PFSK-1 (cell line): ENCODE measurements around the gene SLC7A4.

Source experiments
- FOXP2 ChIP-seq: optimal IDR thresholded peaks from 2 replicates; pipeline ENCODE3; 2011; ENCODE audit warnings: borderline replicate concordance, control low read depth, inconsistent platforms; ENCODE audit not compliant: insufficient read depth; ENCODE audit errors: extremely low read length, extremely low read depth
- POLR2AphosphoS5 ChIP-seq: IDR thresholded peaks from 2 replicates; pipeline ENCODE4 v1.6.1; 2012; ENCODE audit warnings: low read depth, mild to moderate bottlenecking, control low read depth, low read length, moderate library complexity
- REST ChIP-seq, 2 experiments: IDR thresholded peaks; 2 replicates each; pipeline versions ENCODE4 v1.6.1 to v1.8.0; 2011 to 2012; ENCODE audit warnings: low read depth in 2 of 2, low read length in 2 of 2, control low read depth in 1 of 2, inconsistent platforms in 1 of 2, mild to moderate bottlenecking in 1 of 2, moderate library complexity in 1 of 2; ENCODE audit not compliant: insufficient read depth in 1 of 2
- SIN3A ChIP-seq: IDR thresholded peaks from 2 replicates; pipeline ENCODE4 v1.6.1; 2012; ENCODE audit warnings: mild to moderate bottlenecking, low read length, moderate library complexity, borderline replicate concordance; ENCODE audit not compliant: insufficient read depth
- TAF1 ChIP-seq: IDR thresholded peaks from 2 replicates; pipeline ENCODE4 v1.6.1; 2012; ENCODE audit warnings: low read length, control low read depth, borderline replicate concordance; ENCODE audit not compliant: insufficient read depth

Gene SLC7A4

GRCh38 chr22:20981787-20982562, 50.4 kb downstream of the SLC7A4 start, which contains the start of gene LZTR1:
Gene LZTR1, plus strand, starts transcription at chr22:20982297. Its CDS starts 75 bp downstream, at chr22:20982372.
- TF ChIP-seq REST (IDR thresholded peaks at IDR 0.05; ENCODE audit: insufficient read depth in 1 of 2, low read depth in 2 of 2, low read length in 2 of 2) (no peak), TAF1 (peak; percentile 70; the same call in 1 of the 2 replicates), POLR2AphosphoS5 (peak; percentile 98)

- TF ChIP-seq SIN3A: no peak
- no peak for TF ChIP-seq POLR2AphosphoS5
These were observed 51.2 kb downstream of the SLC7A4 start for GRCh38 chr22:20980938-20981722.

- TF ChIP-seq FOXP2 (no peak), POLR2AphosphoS5 (no peak), REST (IDR thresholded peaks at IDR 0.05; ENCODE audit: insufficient read depth in 1 of 2, low read depth in 2 of 2, low read length in 2 of 2) (no peak), SIN3A (no peak), TAF1 (no peak)
These were observed 51.8 kb downstream of the SLC7A4 start for GRCh38 chr22:20980523-20980922.

- TF ChIP-seq TAF1: no peak
- TF ChIP-seq POLR2AphosphoS5: no peak
- TF ChIP-seq SIN3A: no peak
- no peak for TF ChIP-seq FOXP2
- no peak for TF ChIP-seq REST (IDR thresholded peaks at IDR 0.05; ENCODE audit: insufficient read depth in 1 of 2, low read depth in 2 of 2, low read length in 2 of 2)
These were observed 52.4 kb downstream of the SLC7A4 start for GRCh38 chr22:20979940-20980453.

GRCh38 chr22:20979243-20979809, 53.0 kb downstream of the SLC7A4 start:
- no peak for TF ChIP-seq SIN3A
- TF ChIP-seq REST (IDR thresholded peaks at IDR 0.05; ENCODE audit: insufficient read depth in 1 of 2, low read depth in 2 of 2, low read length in 2 of 2): no peak
- no peak for TF ChIP-seq TAF1
- TF ChIP-seq FOXP2: no peak
- no peak for TF ChIP-seq POLR2AphosphoS5
